Skin epidermis (tissue), 12 donors: ENCODE data around the gene TLR9.

Experiments
- H3K27ac ChIP-seq, 21 experiments: fragments of 200-600 bp; sonication (generic) in 11 of 21; one replicate each; pipeline ENCODE4 v1.5.0; 2020; ENCODE audit warnings: mild to moderate bottlenecking in 3 of 21, inconsistent platforms in 2 of 21, moderate library complexity in 2 of 21
- H3K4me3 ChIP-seq, 7 experiments: fragments of 200-600 bp; sonication (generic) in 2 of 7; one replicate each; pipeline ENCODE4 v1.5.0; 2020; ENCODE audit warnings: inconsistent platforms in 2 of 7, mild to moderate bottlenecking in 2 of 7, moderate library complexity in 1 of 7

TLR9 gene

GRCh38 chr3:52202384-52203077, 22.9 kb downstream of the TLR9 start:
- peak overlapping the region in 5 of 21 experiments; percentile 7 to 28 (median 19) for H3K27ac ChIP-seq
- no peak overlapping the region for H3K4me3 ChIP-seq

- no peak overlapping the region for H3K4me3 ChIP-seq
- H3K27ac ChIP-seq, result peak overlapping the region in 1 of 21 experiments; percentile 11
Measured at GRCh38 chr3:52200981-52201679, 24.3 kb downstream of the TLR9 start.

- H3K27ac ChIP-seq, result peak overlapping the region; percentile 67 to 97 (median 91)
- H3K4me3 ChIP-seq, result peak overlapping the region; percentile 57 to 94 (median 71)
Measured at GRCh38 chr3:52198643-52199608, 26.5 kb downstream of the TLR9 start.

GRCh38 chr3:52197842-52198625, 27.4 kb downstream of the TLR9 start, which contains the start of gene ALAS1:
Gene ALAS1, plus strand, starts transcription at chr3:52198160. Its CDS starts 1,082 bp downstream, at chr3:52199242.
- Histone ChIP-seq H3K27ac (peak within 1 kb of the TSS; percentile 67 to 97 (median 91)), H3K4me3 (peak within 1 kb of the TSS; percentile 57 to 94 (median 71))

- peak overlapping the region; percentile 57 to 94 (median 71) for H3K4me3 ChIP-seq
- H3K27ac ChIP-seq, result peak overlapping the region in 19 of 21 experiments; percentile 67 to 97 (median 92)
Measured at GRCh38 chr3:52197499-52197841, 28.0 kb downstream of the TLR9 start.

- peak overlapping the region in 18 of 21 experiments; percentile 60 to 97 (median 92) for H3K27ac ChIP-seq
- no peak overlapping the region for H3K4me3 ChIP-seq
Measured at GRCh38 chr3:52196977-52197376, 28.5 kb downstream of the TLR9 start.

- no peak overlapping the region for H3K4me3 ChIP-seq
Measured at GRCh38 chr3:52195823-52196331, 29.6 kb downstream of the TLR9 start.

GRCh38 chr3:52195291-52195597, 30.2 kb downstream of the TLR9 start:
- no peak overlapping the region for H3K4me3 ChIP-seq
- peak overlapping the region in 11 of 21 experiments; percentile 13 to 97 (median 94) for H3K27ac ChIP-seq

More at GRCh38 chr3:52195823-52196331, 29.6 kb downstream of the TLR9 start:
- H3K27ac ChIP-seq, result peak overlapping the region in 18 of 21 experiments; percentile 46 to 97 (median 92)

GRCh38 chr3:52194485-52195290, 30.8 kb downstream of the TLR9 start:
- Histone ChIP-seq H3K4me3 (no peak overlapping the region), H3K27ac (peak overlapping the region in 2 of 21 experiments; percentile 13 to 94)

- Histone ChIP-seq H3K4me3 (no peak overlapping the region), H3K27ac (no peak overlapping the region)
Measured at GRCh38 chr3:52193065-52193464, 32.4 kb downstream of the TLR9 start.

GRCh38 chr3:52191663-52192062, 33.8 kb downstream of the TLR9 start:
- H3K27ac ChIP-seq, result peak overlapping the region in 1 of 21 experiments; percentile 58
- no peak overlapping the region for H3K4me3 ChIP-seq

GRCh38 chr3:52190294-52191074, 35.0 kb downstream of the TLR9 start:
- H3K27ac ChIP-seq, result peak overlapping the region in 11 of 21 experiments; percentile 8 to 64 (median 30)

GRCh38 chr3:52188556-52188955, 36.9 kb downstream of the TLR9 start:
- H3K27ac ChIP-seq, result peak overlapping the region in 1 of 21 experiments; percentile 19
- H3K4me3 ChIP-seq, result no peak overlapping the region

More at GRCh38 chr3:52190294-52191074, 35.0 kb downstream of the TLR9 start:
- no peak overlapping the region for H3K4me3 ChIP-seq

GRCh38 chr3:52186729-52187128, 38.7 kb downstream of the TLR9 start:
- Histone ChIP-seq H3K27ac (no peak overlapping the region), H3K4me3 (no peak overlapping the region)

- no peak overlapping the region for H3K27ac ChIP-seq
- H3K4me3 ChIP-seq, result no peak overlapping the region
Measured at GRCh38 chr3:52185837-52186236, 39.6 kb downstream of the TLR9 start.

- no peak overlapping the region for H3K27ac ChIP-seq
- no peak overlapping the region for H3K4me3 ChIP-seq
Measured at GRCh38 chr3:52185311-52185710, 40.1 kb downstream of the TLR9 start.

- no peak overlapping the region for H3K27ac ChIP-seq
- no peak overlapping the region for H3K4me3 ChIP-seq
Measured at GRCh38 chr3:52184690-52185089, 40.8 kb downstream of the TLR9 start.
